ENCODE data around the gene SV2B.

- no peak for TF ChIP-seq POLR2AphosphoS5 (IDR thresholded peaks at IDR 0.05; ENCODE audit: low read depth, low read length)
- TF ChIP-seq TAF1 (IDR thresholded peaks at IDR 0.05; ENCODE audit: borderline replicate concordance, insufficient read depth, low read length): no peak
Measured at GRCh38 chr15:91304786-91305185, 204.7 kb downstream of the SV2B start.

Data from PFSK-1 (cell line).